ENCODE results near the gene HHAT.

GRCh38 chr1:210587566-210587965 is 258.9 kb downstream of the HHAT start:
- no peak for TF ChIP-seq CTCF (IDR thresholded peaks at IDR 0.05 in 4 of 5, conservative IDR thresholded peaks at IDR 0.05 in 1 of 5)
- TF ChIP-seq POLR2A (IDR thresholded peaks at IDR 0.05): no peak

All from gastrocnemius medialis (tissue), 4 donors.